ENCODE data around the gene NEUROG3.

The NEUROG3 gene, protein sequence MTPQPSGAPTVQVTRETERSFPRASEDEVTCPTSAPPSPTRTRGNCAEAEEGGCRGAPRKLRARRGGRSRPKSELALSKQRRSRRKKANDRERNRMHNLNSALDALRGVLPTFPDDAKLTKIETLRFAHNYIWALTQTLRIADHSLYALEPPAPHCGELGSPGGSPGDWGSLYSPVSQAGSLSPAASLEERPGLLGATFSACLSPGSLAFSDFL

DNA sequence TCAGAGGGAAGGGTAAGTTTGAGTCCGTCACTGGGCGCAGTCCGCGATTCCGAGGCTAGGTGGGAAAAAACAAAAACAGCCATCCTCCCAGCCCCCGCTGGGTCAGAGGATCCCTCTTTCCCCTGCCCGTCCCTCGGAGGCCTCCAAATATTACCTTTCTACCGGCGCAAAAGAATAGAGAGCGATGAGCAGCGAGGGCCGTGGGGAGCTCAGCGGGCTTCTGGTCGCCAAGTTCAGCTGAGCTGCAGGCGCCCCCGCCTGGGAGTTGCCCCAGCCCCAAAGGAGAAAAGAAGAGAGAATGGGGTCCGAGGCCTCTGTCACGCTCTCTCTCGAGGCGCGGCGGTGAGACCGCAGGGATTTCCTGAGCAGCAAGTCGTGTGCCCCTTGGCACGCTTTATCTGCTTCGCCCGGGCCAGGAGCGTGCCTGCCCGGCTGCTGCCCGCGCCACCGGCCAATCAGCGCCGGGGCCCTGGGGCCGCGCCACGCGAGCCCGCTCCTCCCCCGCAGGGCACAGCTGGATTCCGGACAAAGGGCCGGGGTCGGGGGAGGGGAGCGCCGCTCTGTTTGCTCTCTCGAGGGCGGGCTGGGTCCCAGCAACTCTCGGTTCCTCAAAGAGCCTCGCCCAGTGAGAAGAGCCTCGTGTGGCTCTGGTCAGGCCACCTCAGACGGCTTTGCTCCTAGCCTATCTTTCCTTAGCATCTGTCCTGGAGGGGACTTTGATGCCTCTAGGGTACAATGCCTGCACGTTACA is at the start of gene NEUROG3:
TSS of gene NEUROG3 (minus strand) at position 367 of the 751 bp plus-strand sequence. CDS start 379 bp downstream, outside the sequence.
- DNase-seq (ENCODE audit: low spot score): no peak

DNA sequence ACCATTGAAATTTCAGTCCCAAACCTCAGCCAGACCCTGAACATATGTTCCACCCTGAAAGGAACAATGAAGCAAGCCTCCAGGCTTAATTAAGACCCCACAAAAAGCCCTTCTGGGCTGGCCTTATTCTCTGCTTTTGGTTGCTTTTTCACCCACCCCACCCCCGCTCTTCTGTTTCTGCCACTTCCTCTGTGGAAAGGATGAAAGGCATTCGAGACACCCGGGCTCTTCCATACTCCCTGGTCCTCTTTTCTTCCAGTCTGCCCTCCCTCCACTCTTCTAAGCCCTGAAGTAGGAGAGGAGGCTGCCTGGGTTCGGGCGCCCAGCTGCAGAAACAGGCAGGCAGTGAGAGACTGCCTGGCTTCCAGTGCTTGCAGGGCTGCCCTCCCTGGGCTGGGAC is 47.4 kb upstream of the NEUROG3 start:
- DNase-seq (ENCODE audit: low spot score): no peak

DNA sequence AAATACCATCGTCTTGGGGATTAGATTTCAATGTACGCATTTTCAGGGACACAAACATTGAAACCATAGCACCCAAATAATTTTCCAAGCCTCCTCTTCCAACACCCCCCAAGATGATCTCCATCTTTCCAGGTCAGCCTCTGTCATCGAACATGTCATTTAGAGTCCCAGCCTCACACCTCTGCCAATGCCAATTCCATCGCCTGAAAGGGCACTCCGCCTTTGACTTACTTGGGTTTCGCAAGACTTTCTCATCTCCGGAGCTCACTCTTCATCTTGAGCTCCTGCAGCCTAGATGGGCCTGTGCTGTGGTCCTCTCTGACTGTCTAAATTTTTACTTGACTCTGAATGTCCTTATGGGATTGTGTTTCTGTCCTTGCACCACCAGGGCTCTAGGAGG is 46.4 kb upstream of the NEUROG3 start:
- DNase-seq (ENCODE audit: low spot score): no peak

DNA sequence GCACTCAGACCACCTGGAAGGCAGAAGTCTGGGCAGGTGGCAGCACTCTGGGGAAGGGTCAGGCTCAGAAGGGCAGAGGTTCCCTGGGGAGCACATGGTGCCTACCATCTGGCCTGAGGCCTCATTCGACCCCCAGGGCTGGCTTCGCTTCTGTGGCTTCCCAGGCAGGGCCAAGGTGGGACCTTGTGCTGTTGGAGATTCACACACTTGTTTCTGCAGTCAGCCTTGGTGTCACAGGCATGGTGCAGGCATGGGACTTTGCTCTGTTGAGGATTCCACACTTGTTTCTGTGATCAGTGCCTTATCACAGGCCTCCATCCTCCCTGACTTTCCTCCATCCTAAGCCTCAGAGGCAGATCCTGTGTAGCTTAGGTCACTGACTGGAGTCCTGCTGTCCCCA is 45.5 kb upstream of the NEUROG3 start:
- DNase-seq (ENCODE audit: low spot score): no peak

DNA sequence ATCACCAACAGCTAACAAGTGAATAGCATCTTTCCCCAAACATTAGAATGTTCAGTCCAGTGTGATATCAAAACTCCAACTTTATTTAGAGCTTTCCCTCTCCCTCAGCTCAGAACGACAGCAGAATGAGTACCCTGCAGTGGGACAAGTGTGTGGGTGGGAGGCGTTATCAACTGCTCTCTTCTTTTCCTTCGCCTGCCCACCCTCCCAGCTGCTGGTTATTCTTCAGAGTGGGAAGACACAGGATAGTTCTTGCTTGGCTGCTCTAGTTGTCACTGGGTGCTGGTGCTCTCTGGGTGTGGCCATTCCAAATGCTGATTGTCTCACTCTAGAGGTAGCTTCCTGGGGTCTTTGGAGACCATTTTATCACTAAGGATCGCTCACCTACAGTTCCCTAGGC is 43.1 kb upstream of the NEUROG3 start:
- no peak for DNase-seq (ENCODE audit: low spot score)

DNA sequence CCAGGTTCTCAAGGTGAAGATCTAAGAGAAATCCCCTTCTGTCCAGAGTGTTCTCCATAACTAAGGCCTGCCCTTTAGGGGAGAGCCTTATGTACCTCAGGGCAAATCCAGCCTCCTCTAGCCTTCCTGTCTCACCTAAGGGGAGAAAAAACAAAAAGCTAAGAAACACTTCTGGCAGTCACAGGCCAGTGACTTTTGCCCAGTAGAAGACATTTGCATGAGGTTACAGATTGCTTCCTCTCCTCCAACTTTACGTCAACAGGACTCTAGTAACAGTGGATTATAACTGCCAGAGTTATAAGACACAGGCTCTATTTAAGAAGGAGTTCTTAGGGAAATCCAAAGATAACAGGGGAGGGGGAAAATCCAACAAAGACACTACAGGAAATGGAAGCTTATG is 40.9 kb upstream of the NEUROG3 start:
- DNase-seq (ENCODE audit: low spot score): no peak

DNA sequence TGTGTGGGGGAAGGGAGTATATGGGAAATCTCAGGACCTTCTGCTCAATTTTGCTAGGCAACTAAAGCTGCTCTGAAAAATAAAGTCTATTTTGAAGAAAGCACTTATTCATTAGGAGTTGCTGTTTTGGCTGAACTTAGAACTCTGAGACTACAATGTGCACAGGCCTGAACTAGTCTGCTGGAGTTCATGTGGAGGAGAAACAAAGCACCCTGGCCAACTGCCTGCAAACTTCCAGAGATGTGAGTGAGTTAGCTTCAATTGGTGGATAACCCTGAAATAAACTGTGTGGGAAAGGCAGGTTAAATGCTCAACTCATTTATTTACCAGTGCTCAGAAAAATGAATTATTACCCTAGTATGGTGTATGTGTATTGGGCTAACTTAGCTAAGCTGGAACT is 39.5 kb upstream of the NEUROG3 start:
- no peak for DNase-seq (ENCODE audit: low spot score)

DNA sequence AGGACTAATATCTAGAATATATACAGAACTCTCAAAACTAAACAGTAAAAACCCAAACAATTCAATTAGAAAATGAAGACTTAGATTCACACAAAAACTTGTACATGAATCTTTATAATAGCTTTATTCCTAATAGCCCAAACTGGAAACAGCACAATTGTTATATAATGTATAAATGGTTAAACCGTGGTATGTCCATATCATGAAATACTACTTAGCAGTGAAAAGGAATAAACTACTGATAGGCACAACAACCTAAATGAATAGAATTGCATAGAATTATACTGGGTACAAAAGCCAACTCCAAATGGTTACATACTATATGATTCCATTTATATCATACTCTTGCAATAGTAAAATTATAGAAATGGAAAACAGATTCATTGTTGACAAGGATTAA is 35.9 kb upstream of the NEUROG3 start:
- no peak for DNase-seq (ENCODE audit: low spot score)

DNA sequence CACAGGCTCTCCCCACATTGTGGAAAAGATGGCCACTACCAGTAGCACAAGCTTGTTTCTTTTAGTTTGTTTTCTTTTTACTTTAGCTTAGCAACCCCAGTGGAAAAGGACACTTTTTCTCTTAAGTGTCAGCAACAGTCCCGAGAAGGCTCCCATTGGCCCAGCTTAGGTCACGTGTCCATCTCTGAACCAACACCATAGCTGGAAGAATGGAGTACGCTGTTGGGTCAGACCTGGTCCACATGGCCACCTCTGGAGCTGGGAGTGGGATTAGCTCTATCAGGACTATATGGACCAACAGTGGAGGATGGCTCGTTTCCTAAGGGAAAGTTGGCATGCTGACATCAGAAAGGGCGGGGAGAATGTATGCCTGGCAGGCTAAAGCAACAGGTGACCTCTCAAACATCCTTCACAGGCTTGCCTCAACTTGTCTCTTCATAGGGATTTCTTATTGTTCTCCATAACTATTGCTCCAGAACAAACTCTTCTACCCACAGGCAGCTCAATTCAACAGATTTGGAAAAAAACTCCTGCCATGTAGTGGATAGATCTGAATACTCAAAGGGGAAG is 27.6 kb upstream of the NEUROG3 start:
- no peak for DNase-seq (ENCODE audit: low spot score)

DNA sequence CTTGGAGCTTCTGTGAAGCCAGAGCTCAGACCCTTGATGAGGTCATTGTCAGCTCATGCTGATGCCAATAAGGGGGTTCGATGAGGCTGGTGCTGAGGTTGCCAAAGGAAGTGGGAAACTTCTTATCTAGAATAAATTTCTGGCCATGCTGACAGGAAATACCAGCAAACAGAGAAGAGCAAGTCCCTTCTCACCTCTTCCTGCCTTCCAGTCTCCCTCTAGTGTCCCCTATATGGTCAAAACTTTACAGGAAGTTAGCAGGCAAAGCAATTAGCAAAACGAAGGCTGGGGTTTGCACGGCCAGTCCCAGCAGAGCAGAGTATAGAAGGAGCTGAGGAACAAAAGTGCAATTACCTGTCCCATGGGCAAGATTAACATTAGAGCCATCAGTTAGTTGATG is 15.1 kb upstream of the NEUROG3 start:
- no peak for DNase-seq (ENCODE audit: low spot score)

DNA sequence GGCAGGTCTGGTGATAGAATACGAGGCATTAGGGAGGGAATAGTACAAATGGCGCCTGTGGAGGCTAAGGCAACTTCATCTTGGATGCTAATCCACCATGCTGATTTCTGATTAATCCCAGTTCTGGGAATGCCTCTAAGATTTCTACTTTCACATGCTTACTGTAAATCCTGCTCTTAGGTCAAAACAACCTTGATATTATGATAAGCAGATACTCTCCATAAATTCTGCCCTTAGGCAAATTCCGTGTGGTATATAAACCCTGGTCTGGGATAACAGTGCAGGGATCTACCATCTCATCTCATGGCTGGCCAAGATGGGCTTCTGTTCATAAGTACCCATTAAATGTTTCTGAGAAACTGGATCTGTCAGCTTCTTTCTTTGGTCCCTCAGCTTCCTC is 11.4 kb upstream of the NEUROG3 start:
- DNase-seq (ENCODE audit: low spot score): no peak

DNA sequence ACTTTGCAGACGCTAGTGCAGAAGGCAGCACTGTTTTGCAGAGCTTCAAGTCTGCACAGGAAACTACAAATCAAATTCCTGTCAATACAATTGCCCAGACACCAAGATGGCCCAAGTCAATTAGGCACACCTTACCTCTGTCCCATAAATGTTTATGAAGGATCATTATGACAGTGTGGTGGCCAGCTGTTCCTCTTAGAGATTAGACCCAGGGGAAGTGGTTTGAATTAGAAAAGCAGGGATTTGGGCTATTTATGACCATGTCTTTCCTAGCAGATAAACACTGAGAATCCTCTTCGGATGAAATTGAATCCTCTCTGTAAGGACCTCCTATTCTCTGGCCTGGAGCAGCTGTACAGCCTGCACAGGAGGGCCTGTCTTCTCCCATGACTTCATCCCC is 9.9 kb upstream of the NEUROG3 start:
- DNase-seq (ENCODE audit: low spot score): no peak

DNA sequence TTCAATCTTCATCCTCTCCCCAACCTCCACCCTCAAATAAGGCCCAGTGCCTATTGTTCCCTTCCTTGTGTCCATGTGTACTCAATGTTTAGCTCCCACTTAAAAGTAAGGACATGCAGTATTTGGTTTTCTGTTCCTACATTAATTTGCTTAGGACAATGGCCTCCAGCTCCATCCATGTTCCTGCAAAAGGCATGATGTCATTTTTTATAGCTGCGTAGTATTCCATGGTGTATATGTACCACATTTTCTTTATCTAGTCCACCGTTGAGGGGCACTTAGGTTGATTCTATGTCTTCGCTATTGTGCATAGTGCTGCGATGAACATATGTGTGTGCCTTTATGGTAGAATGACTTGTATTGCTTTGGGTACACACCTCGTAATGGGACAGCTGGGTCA is 7.2 kb upstream of the NEUROG3 start:
- no peak for DNase-seq (ENCODE audit: low spot score)

DNA sequence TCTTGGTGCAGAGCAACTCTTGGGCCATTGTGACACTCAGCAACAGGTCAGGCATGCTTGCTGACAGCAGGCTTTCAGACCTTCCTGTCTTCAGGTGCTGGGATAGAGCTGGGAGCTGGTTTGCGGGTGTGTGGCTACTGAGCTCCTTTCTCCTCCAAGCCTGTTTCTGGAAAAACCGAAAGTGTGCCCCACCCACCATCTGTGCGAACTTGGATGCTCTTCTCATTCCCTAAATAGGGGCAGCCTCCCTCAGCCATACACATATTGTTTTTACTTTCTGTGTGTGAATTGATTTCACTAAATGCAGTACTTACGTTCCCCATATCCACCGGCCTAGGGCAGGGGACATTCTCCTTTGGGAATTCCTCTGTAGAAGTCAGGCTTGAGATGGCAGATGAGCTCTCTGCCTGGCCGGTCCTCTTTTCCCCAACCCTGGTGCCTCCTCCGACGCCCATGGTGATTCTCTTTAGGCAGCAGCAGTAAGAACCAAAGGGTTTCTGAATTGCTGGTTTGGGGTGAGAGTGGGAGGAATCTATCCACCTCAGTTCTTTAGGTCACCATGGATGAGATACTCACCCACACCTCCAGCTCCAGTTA is 6.3 kb upstream of the NEUROG3 start:
- DNase-seq (ENCODE audit: low spot score): no peak

DNA sequence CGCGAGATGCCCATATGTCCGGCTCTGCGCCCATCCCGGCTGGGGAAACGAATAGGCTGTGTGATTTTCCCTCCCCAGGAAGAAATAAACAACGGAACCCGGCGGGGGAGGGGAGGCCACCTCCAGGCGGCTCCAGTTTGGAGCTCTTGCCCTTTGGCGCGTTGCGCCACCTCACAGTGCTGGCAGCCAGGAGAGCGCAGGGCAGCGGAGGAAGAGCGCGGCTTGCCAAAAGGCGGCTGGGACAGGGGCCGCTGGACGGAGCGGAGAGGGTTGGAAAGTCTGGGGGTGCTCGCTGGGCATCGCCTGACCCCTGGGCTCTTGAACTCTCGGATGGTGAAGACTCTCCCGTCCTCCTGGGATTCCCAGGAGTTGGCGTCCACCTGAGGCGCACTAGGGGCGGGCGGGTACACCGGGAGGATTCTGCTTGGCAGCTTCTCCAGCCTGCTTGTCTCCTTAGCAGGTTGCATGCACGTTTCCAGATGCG is 5.3 kb upstream of the NEUROG3 start:
- no peak for DNase-seq (ENCODE audit: low spot score)

DNA sequence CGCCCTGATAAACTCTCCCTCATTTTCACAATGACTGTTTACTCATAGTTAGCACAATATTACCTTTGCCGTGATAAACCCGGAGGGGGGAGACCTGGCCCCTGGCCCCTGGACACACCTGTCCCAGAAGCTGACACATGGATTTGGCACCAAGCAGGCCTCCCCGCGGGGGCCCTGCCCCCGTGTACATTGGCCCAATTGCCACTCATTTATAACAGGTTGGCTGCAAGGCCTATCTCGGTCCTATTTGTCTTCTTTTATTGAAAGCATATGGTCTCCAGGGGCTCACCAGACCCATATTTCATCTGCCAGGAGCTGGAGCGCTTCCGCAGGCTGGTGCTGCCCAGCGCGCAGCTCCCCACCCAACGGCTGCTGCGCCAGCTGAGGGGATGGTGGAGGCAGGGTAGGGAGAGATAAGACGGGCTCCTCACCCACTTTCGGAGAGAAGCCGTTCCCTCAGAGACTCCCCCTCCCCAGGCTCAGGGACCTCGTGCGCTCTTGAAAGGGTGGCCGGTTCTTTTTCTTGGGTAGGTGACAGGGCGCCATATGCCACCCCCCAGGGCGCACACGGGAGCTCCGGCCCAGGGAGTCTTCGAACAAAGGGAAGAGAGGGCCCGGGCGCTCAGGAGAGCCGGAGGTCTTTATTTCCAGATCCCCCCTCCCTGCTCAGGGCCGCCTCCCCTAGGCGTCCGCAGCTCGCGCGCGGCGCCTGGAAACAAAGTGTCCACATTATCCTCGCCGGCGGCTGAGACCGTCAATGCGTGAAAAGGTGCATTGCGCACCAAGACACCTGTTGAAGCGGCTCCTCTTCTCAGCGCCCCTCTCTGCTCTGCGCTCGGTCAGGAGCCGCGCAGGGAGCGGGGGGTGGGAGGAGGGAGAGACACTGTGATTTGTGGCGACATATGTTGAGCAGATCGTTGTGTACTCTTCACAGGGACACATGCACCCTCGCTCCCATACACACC is 4.3 kb upstream of the NEUROG3 start:
- no peak for DNase-seq (ENCODE audit: low spot score)

DNA sequence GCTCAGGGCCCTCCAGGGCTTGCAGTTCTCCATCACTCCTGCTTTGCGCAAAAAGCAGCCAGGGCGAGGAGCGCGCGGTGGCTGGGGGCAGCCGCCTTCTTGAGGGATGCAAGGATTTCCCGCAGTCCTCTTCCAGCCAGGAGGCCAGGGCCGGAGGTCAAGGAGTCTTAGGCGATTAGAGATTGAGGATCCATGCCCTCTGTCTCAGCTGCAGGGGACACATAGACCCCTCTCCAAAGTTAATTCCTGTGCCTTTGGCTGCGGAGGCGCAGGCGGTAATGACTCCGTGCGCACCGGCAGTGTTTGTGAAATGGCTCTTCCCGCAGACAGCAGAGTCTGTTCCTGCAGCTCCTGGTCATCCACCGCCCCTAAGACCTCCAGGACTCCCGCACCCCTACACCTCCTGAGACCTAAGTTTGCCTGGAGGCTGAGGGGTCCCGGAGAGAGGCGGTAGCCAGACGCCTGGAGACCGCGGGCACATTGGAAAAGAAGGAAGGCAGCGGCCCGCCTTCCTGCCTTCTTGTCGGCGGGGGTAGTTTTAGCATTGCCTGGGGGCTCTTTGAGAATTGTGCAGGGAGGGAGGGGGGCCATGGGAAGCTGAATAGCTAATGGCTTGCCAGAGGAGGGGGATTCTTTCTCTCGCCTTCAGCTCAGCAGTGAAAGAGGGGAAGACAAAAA is 3.3 kb upstream of the NEUROG3 start:
- DNase-seq (ENCODE audit: low spot score): no peak

DNA sequence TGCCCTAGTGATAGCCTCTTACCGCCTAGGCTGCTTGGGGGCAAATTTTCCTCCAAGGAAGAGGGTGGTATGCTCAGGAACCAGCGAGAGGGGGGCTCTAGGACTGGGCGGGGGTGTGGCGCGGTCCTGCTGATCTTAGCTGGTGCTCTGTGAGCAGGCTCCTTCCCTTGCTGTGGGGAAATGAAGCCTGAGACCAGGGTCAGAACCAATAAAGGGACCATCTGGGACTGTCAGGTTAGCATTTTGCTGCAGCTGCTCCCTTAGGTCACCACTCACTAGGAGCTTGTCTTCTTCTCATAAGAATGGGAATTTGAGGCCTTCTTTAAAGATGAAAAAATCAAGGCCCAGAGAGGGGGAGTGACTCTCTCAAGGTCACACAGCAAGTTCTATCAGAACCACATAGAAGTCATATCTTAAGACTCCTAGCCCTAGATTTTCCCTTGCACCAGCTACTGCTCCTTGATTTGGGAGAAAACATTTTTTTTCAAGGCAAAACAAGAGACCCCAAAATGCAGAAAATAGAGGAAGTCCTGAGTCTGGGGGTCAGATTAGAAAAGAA is 2.0 kb upstream of the NEUROG3 start:
- DNase-seq (ENCODE audit: low spot score): no peak

DNA sequence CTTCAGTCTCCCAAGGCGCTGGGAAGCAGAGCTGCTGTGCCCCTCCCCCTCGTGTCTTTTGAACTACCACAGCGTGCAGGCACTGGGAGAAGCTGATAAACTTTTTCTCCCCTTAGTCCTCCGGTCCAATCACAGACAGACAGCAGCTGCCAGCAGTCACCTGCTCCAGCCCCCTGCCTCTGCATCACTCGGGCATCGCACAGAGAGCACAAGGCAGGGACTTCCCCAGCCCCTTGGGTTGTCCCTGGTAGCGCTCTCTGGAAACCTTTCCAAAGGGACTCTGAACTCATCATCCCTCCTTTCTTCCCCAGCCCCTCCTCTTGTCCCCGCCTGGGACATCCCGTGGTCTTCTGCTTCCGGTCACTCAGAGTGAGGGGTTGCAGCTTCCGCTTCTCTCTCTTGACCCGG is 1.4 kb upstream of the NEUROG3 start:
- DNase-seq (ENCODE audit: low spot score): no peak

DNA sequence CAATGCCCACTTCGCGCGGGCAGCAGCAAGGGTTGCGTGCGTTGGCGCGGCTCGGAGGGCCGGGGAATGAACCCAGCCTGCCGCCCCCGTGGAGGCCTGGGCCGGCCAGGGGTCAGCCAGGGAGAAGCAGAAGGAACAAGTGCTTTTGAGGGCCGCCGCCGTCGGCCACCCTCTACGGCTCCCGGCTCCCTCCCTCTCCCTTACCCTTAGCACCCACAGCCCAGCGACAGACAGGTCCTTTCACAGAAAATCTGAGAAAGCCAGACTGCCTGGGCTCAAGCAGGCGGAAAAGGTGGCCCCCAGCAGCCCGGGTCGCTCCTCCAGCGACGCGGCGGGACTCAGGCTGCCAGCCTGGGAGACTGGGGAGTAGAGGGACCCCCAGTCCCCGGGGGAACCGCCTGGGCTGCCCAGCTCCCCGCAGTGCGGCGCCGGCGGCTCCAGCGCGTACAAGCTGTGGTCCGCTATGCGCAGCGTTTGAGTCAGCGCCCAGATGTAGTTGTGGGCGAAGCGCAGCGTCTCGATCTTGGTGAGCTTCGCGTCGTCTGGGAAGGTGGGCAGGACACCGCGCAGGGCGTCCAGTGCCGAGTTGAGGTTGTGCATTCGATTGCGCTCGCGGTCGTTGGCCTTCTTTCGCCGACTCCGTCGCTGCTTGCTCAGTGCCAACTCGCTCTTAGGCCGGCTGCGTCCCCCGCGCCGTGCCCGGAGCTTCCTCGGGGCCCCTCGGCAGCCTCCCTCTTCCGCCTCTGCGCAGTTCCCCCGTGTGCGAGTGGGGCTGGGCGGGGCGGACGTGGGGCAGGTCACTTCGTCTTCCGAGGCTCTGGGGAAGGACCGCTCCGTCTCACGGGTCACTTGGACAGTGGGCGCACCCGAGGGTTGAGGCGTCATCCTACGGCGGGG is 815 bp downstream of the NEUROG3 start:
- no peak for DNase-seq (ENCODE audit: low spot score)

All from hepatic stellate cell (primary cell).